ENCODE data around the gene LURAP1L. TPM values are rescaled to one million over a fixed set of nuclear protein-coding genes. Genes with fewer than 3 reads are reported as not detected.
A peak's percentile ranks its signal among the peaks of the same experiment; 100 is the strongest.

Gene LURAP1L
- total RNA-seq, 2 experiments from 2014 or later: not detected

DNA sequence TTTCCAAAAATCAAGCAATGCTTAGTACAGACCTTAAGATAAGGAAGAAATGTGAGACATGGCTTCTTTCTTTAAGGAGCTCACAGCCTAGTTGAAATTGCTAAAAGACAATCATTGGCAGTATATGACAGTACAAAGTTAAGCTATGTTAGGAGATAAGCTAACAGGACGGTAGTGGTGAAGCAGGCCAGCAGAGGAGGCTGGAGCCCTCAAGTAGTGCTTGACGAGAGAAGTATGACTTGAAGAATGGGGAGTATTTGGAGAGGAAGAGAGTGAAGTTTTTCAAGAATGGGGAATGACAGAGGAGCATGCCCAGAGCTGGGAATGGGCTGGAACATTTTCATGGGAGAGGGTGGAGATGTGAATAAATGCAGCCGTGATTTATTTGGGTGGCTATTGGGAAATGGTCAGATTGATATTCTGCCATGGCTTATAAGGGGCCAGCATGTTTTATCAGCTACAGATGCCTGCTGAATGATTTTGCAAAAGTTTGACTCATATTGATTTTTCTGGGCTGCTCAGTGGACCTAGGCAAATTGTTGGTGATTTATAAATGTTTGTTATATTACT, 43.7 kb downstream of the LURAP1L start:
- Histone ChIP-seq H3K27ac (ENCODE audit: low read depth, low read length, poor library complexity, severe bottlenecking) (no peak overlapping the region), H3K4me1 (ENCODE audit: insufficient read depth, low read length, poor library complexity, severe bottlenecking) (no peaks in the 10 kb centered on the region), H4K20me1 (ENCODE audit: insufficient read depth, low read length) (no peaks in the 10 kb centered on the region), H3K9me2 (ENCODE audit: insufficient read depth, low read length) (no peaks in the 10 kb centered on the region), H3K9me3 (ENCODE audit: low read length) (no peaks in the 10 kb centered on the region), H3K4me3 (ENCODE audit: low read depth, low read length, poor library complexity, severe bottlenecking) (no peak overlapping the region), H2AFZ (ENCODE audit: low read length) (no peak overlapping the region), H3K36me3 (ENCODE audit: insufficient read depth, low read length) (no peaks in the 10 kb centered on the region), H3K79me2 (ENCODE audit: insufficient read depth, low read depth, low read length) (no peaks in the 10 kb centered on the region), H3K4me2 (ENCODE audit: low read length) (no peak overlapping the region)
- TF ChIP-seq, protein P1, sequence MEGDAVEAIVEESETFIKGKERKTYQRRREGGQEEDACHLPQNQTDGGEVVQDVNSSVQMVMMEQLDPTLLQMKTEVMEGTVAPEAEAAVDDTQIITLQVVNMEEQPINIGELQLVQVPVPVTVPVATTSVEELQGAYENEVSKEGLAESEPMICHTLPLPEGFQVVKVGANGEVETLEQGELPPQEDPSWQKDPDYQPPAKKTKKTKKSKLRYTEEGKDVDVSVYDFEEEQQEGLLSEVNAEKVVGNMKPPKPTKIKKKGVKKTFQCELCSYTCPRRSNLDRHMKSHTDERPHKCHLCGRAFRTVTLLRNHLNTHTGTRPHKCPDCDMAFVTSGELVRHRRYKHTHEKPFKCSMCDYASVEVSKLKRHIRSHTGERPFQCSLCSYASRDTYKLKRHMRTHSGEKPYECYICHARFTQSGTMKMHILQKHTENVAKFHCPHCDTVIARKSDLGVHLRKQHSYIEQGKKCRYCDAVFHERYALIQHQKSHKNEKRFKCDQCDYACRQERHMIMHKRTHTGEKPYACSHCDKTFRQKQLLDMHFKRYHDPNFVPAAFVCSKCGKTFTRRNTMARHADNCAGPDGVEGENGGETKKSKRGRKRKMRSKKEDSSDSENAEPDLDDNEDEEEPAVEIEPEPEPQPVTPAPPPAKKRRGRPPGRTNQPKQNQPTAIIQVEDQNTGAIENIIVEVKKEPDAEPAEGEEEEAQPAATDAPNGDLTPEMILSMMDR (conservative IDR thresholded peaks at IDR 0.05; ENCODE audit: low read length): no peak
- no peak for TF ChIP-seq EZH2phosphoT487 (IDR thresholded peaks at IDR 0.05; ENCODE audit: borderline replicate concordance, low read depth, low read length)
- no peak for DNase-seq (ENCODE audit: low spot score)
- intact Hi-C loops (cut with micrococcal nuclease; ENCODE audit: unreplicated experiment): no loop called here
- no TSS peak for BruUV-seq (replicated peaks)
- CTCF ChIA-PET (ENCODE audit: unreplicated experiment): no interaction called here
- POLR2A ChIA-PET: interaction anchor here (0.6 to 1.2 kb wide), 4 partner anchors 10 to 1554 kb away, joined by 3 to 4 read pairs (median 3); no protein-coding TSS in a partner anchor

DNA sequence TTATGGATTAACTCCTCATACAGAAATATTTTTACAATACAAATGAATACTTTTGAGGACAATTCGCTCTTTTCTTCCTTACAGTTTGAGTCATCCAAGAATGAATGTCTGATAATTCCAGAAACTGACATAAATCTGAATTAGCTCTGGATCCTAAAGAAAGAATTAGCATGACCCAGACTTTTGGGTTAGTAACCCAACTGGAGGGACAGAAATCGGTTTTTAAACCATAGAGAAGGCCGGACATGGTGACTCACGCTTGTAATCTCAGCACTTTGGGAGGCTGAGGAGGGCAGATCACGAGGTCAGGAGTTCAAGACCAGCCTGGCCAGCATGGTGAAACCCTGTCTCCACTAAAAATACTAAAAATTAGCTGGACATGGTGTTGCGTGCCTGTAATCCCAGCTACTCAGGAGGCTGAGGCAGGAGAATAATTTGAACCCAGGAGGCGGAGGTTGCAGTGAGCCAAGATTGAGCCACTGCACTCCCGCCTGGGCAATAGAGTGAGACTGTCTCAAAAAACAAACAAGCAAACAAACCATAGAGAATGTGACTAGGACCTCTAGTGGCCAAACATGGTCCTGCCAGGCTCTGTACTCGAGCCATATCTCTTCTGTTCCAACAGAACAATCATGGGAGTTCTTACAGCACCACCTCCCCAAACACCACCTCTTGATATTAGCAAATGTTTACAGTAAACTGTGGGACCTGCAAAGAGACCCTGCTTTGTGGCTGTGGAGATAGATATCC, 44.8 kb downstream of the LURAP1L start:
- TF ChIP-seq, protein P1 (conservative IDR thresholded peaks at IDR 0.05; ENCODE audit: low read length): peak; percentile 68
- no peak for TF ChIP-seq EZH2phosphoT487 (IDR thresholded peaks at IDR 0.05; ENCODE audit: borderline replicate concordance, low read depth, low read length)
- ChIA-PET CTCF (ENCODE audit: unreplicated experiment) (no interaction called here), POLR2A (no interaction called here)
- Histone ChIP-seq H3K9me3 (ENCODE audit: low read length) (no peaks in the 10 kb centered on the region), H4K20me1 (ENCODE audit: insufficient read depth, low read length) (no peaks in the 10 kb centered on the region), H3K4me1 (ENCODE audit: insufficient read depth, low read length, poor library complexity, severe bottlenecking) (no peaks in the 10 kb centered on the region), H3K4me2 (ENCODE audit: low read length) (no peak overlapping the region), H3K9me2 (ENCODE audit: insufficient read depth, low read length) (no peaks in the 10 kb centered on the region), H2AFZ (ENCODE audit: low read length) (no peak overlapping the region), H3K27ac (ENCODE audit: low read depth, low read length, poor library complexity, severe bottlenecking) (no peak overlapping the region), H3K36me3 (ENCODE audit: insufficient read depth, low read length) (no peaks in the 10 kb centered on the region), H3K79me2 (ENCODE audit: insufficient read depth, low read depth, low read length) (no peaks in the 10 kb centered on the region), H3K4me3 (ENCODE audit: low read depth, low read length, poor library complexity, severe bottlenecking) (no peak overlapping the region)
- peak; percentile 12 for DNase-seq (ENCODE audit: low spot score)
- intact Hi-C loops (cut with micrococcal nuclease; ENCODE audit: unreplicated experiment): no loop called here
- no TSS peak for BruUV-seq (replicated peaks)

DNA sequence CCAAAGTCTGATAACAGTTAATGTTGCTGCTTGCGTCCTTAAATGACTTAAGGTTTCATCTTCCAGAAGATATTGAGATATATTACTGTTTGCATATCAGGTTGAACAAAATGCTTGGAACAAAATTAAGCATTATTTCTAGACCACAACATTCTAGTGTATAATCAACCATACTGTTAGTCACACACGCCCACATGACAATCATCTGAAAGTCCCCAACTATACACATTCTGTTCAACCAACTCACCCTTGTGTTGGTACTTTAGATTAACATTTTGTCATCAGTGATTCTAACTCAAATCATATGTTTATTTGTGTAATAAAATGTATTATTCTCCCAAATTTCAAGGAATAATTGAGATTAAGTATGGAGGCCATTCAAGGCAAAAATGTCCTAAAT, 47.3 kb downstream of the LURAP1L start:
- Histone ChIP-seq H3K4me1 (ENCODE audit: insufficient read depth, low read length, poor library complexity, severe bottlenecking) (no peaks in the 10 kb centered on the region), H3K9me2 (ENCODE audit: insufficient read depth, low read length) (no peaks in the 10 kb centered on the region), H3K36me3 (ENCODE audit: insufficient read depth, low read length) (no peaks in the 10 kb centered on the region), H2AFZ (ENCODE audit: low read length) (no peak overlapping the region), H4K20me1 (ENCODE audit: insufficient read depth, low read length) (no peaks in the 10 kb centered on the region), H3K9me3 (ENCODE audit: low read length) (no peaks in the 10 kb centered on the region), H3K4me3 (ENCODE audit: low read depth, low read length, poor library complexity, severe bottlenecking) (no peak overlapping the region), H3K4me2 (ENCODE audit: low read length) (no peak overlapping the region), H3K27ac (ENCODE audit: low read depth, low read length, poor library complexity, severe bottlenecking) (no peak overlapping the region), H3K79me2 (ENCODE audit: insufficient read depth, low read depth, low read length) (no peaks in the 10 kb centered on the region)
- DNase-seq (ENCODE audit: low spot score): no peak
- ChIA-PET CTCF (ENCODE audit: unreplicated experiment) (no interaction called here), POLR2A (no interaction called here)
- BruUV-seq (replicated peaks): no TSS peak
- TF ChIP-seq EZH2phosphoT487 (IDR thresholded peaks at IDR 0.05; ENCODE audit: borderline replicate concordance, low read depth, low read length): no peak
- TF ChIP-seq, protein P1 (conservative IDR thresholded peaks at IDR 0.05; ENCODE audit: low read length): no peak
- intact Hi-C loops (cut with micrococcal nuclease; ENCODE audit: unreplicated experiment): no loop called here

Data from OCI-LY7 (cell line).